Mesendoderm (in vitro differentiated cells): ENCODE measurements around the gene TMEM132C.

Experiments
- DNase-seq: peaks from one replicate; pipeline ENCODE4 v3.0.0; 2013
- H2AK5ac ChIP-seq: 2 replicates; pipeline ENCODE4 v1.6.1; 2013; ENCODE audit warnings: low read length, inconsistent platforms
- H2BK120ac ChIP-seq: 2 replicates; pipeline ENCODE4 v1.6.1; 2013; ENCODE audit warnings: low read depth, mild to moderate bottlenecking, low read length, moderate library complexity, mixed read lengths
- H2BK15ac ChIP-seq: replicated peaks from 2 replicates; pipeline ENCODE4 v1.6.1; 2013; ENCODE audit warnings: low read depth, mild to moderate bottlenecking, moderate library complexity
- H2BK5ac ChIP-seq: 2 replicates; pipeline ENCODE4 v1.6.1; 2013; ENCODE audit warnings: low read length, inconsistent platforms
- H3K18ac ChIP-seq: 2 replicates; pipeline ENCODE4 v1.6.1; 2013; ENCODE audit warnings: mild to moderate bottlenecking, low read length, mixed read lengths
- H3K23ac ChIP-seq: one replicate; pipeline ENCODE4 v1.6.1; 2013; ENCODE audit warnings: low read length
- H3K27ac ChIP-seq: 2 replicates; pipeline ENCODE4 v1.5.1; 2013; ENCODE audit warnings: low read depth, mild to moderate bottlenecking, inconsistent platforms, low read length, moderate library complexity
- H3K27me3 ChIP-seq: 2 replicates; pipeline ENCODE4 v1.6.1; 2013; ENCODE audit warnings: low read length, control low read depth, mild to moderate bottlenecking, inconsistent platforms; ENCODE audit not compliant: insufficient read depth, poor library complexity
- H3K36me3 ChIP-seq: 2 replicates; pipeline ENCODE4 v1.6.1; 2013; ENCODE audit warnings: low read length, inconsistent platforms; ENCODE audit not compliant: control insufficient read depth, insufficient read depth
- H3K4ac ChIP-seq: one replicate; pipeline ENCODE4 v1.6.1; 2013; ENCODE audit warnings: low read depth, mild to moderate bottlenecking, low read length, moderate library complexity
- H3K4me1 ChIP-seq: 2 replicates; pipeline ENCODE4 v1.6.1; 2013; ENCODE audit warnings: low read depth, low read length, inconsistent platforms; ENCODE audit not compliant: control insufficient read depth
- H3K4me2 ChIP-seq: 2 replicates; pipeline ENCODE4 v1.6.1; 2013; ENCODE audit warnings: low read length
- H3K4me3 ChIP-seq: 2 replicates; pipeline ENCODE4 v1.5.1; 2013; ENCODE audit warnings: mild to moderate bottlenecking, low read length
- H3K56ac ChIP-seq: one replicate; pipeline ENCODE4 v1.6.1; 2013; ENCODE audit warnings: low read length
- H3K79me1 ChIP-seq: 2 replicates; pipeline ENCODE4 v1.6.1; 2013; ENCODE audit warnings: low read length, inconsistent platforms
- H3K79me2 ChIP-seq: 2 replicates; pipeline ENCODE4 v1.6.1; 2013; ENCODE audit warnings: mild to moderate bottlenecking, low read length; ENCODE audit not compliant: control insufficient read depth, insufficient read depth
- H3K9ac ChIP-seq: 2 replicates; pipeline ENCODE4 v1.6.1; 2013; ENCODE audit warnings: low read length, inconsistent platforms
- H4K5ac ChIP-seq: one replicate; pipeline ENCODE4 v1.6.1; 2013; ENCODE audit warnings: low read length
- H4K8ac ChIP-seq: one replicate; pipeline ENCODE4 v1.6.1; 2013; ENCODE audit warnings: low read depth, mild to moderate bottlenecking, control low read depth, low read length, moderate library complexity
- WGBS: extraction: QIAGEN DNeasy Blood & Tissue Kit; methylation state at CpG from one replicate; pipeline ENCODE4 v1.1.7; 2013; ENCODE audit warnings: low lambda C conversion rate, missing lambda C conversion rate; ENCODE audit not compliant: insufficient coverage; ENCODE audit errors: extremely low coverage; 5-methylcytosine and 5-hydroxymethylcytosine counted together

The TMEM132C gene

DNA sequence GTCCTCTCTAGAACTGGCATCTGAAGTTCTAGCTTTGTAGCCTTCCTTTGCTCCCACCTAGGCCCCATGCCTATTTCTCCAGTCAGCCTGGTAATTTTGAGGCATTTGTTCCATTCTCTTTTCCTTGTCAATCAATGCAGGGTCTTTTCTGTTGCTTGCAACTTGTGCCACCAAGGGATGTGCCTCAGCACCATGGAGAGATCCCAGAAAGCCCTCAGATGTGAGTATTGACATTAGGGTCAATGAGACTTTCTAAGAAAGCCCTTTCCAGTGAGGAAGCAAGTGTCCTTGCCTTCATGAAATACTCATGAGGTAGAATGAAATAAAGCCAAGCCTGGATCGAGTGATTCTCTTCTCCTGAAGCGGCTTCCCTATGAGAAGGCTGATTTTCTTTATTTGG is 342.9 kb downstream of the TMEM132C start:
- H3K4me3 ChIP-seq = no peak overlapping the region
- peak; percentile 55 for DNase-seq
- no peak overlapping the region for H2BK120ac ChIP-seq
- H2BK5ac ChIP-seq = no peak overlapping the region
- WGBS = no CpG with 5 or more reads among the region's 2 CpGs
- H3K27me3 ChIP-seq = no peaks in the 10 kb centered on the region
- H3K27ac ChIP-seq = no peak overlapping the region
- no peak overlapping the region for H3K4me2 ChIP-seq
- no peaks in the 10 kb centered on the region for H3K79me1 ChIP-seq
- H3K9ac ChIP-seq = no peak overlapping the region
- H3K36me3 ChIP-seq = no peaks in the 10 kb centered on the region
- H3K4me1 ChIP-seq = peaks cover 6% of the 10 kb centered on the region
- no peak overlapping the region for H3K56ac ChIP-seq
- H4K8ac ChIP-seq = no peak overlapping the region
- no peak overlapping the region for H3K23ac ChIP-seq
- H3K4ac ChIP-seq = no peak overlapping the region
- no peak overlapping the region for H4K5ac ChIP-seq
- H3K79me2 ChIP-seq = no peaks in the 10 kb centered on the region
- H3K18ac ChIP-seq = no peak overlapping the region
- H2BK15ac ChIP-seq = no peak overlapping the region
- H2AK5ac ChIP-seq = no peak overlapping the region

DNA sequence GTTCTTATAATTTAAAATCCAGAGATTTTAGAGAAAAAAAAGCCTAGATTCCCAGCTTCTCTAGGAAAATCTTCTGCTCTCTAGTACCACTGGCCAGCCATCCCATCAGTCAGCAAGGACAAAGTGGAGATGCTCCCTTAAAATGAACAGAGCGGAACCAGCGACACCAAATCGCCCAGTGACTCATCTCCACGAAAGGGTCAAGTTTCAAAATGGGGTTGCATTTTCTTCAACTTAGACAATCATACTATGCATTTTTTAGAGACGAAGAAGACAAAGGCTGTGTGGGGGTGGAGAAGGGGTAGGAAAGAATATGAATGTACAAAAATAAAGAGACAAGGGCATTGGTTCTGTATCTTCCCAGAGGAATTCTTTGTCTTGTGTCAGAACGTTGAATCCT is 344.8 kb downstream of the TMEM132C start:
- H3K18ac ChIP-seq = no peak overlapping the region
- H3K4me1 ChIP-seq = no peaks in the 10 kb centered on the region
- H4K8ac ChIP-seq = no peak overlapping the region
- no peaks in the 10 kb centered on the region for H3K79me1 ChIP-seq
- H2BK120ac ChIP-seq = no peak overlapping the region
- H3K27me3 ChIP-seq = no peaks in the 10 kb centered on the region
- no peak overlapping the region for H3K27ac ChIP-seq
- H3K36me3 ChIP-seq = no peaks in the 10 kb centered on the region
- H2BK5ac ChIP-seq = no peak overlapping the region
- H3K56ac ChIP-seq = no peak overlapping the region
- H3K4ac ChIP-seq = no peak overlapping the region
- no peak overlapping the region for H4K5ac ChIP-seq
- no peaks in the 10 kb centered on the region for H3K79me2 ChIP-seq
- no peak overlapping the region for H3K9ac ChIP-seq
- no peak for DNase-seq
- H3K4me2 ChIP-seq = no peak overlapping the region
- H3K23ac ChIP-seq = no peak overlapping the region
- no CpG with 5 or more reads among the region's 6 CpGs for WGBS
- H2BK15ac ChIP-seq = no peak overlapping the region
- no peak overlapping the region for H3K4me3 ChIP-seq
- no peak overlapping the region for H2AK5ac ChIP-seq

DNA sequence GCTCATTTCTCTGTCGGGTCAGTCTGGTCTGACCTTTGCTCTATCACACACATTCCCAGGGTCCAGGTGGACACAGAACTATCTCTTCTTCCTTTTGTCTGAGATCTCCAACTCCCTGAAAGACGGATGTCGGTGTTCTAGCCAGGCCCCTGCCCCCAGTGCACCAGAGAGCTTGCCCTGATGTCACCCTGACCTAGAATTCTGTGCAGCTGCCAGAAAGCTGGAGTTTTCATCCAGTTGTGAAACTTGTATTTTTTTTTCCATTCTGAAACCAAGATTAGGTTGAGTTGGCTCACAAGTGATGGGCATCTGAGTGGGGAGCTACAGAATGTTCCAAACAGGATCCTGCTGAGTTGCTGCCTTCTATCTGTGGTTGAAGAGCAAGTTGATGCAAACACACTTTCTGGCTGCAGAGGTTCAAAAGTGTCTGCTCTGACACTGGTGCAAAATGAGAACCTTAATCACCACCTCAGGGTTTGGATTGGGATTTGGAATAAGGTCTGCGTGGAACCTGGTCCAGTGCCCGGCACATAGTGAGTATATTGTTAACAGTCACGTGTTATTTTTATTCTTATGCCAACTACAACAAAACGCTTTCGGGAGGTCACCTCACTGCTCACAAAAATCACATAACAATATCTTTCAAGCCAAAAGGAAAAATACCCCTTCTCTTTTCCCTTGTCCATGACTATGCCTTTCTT is 345.3 kb downstream of the TMEM132C start:
- H3K23ac ChIP-seq = no peak overlapping the region
- no peaks in the 10 kb centered on the region for H3K36me3 ChIP-seq
- no peak overlapping the region for H2BK120ac ChIP-seq
- no peaks in the 10 kb centered on the region for H3K79me2 ChIP-seq
- no peak overlapping the region for H4K8ac ChIP-seq
- H2AK5ac ChIP-seq = no peak overlapping the region
- H3K79me1 ChIP-seq = no peaks in the 10 kb centered on the region
- DNase-seq = no peak
- H2BK15ac ChIP-seq = no peak overlapping the region
- no peak overlapping the region for H3K9ac ChIP-seq
- no peaks in the 10 kb centered on the region for H3K4me1 ChIP-seq
- no peak overlapping the region for H4K5ac ChIP-seq
- no peak overlapping the region for H3K56ac ChIP-seq
- H3K4me2 ChIP-seq = no peak overlapping the region
- H3K4me3 ChIP-seq = no peak overlapping the region
- no peak overlapping the region for H3K27ac ChIP-seq
- WGBS = no CpG with 5 or more reads among the region's 8 CpGs
- H2BK5ac ChIP-seq = no peak overlapping the region
- H3K27me3 ChIP-seq = no peaks in the 10 kb centered on the region
- H3K4ac ChIP-seq = no peak overlapping the region
- no peak overlapping the region for H3K18ac ChIP-seq

DNA sequence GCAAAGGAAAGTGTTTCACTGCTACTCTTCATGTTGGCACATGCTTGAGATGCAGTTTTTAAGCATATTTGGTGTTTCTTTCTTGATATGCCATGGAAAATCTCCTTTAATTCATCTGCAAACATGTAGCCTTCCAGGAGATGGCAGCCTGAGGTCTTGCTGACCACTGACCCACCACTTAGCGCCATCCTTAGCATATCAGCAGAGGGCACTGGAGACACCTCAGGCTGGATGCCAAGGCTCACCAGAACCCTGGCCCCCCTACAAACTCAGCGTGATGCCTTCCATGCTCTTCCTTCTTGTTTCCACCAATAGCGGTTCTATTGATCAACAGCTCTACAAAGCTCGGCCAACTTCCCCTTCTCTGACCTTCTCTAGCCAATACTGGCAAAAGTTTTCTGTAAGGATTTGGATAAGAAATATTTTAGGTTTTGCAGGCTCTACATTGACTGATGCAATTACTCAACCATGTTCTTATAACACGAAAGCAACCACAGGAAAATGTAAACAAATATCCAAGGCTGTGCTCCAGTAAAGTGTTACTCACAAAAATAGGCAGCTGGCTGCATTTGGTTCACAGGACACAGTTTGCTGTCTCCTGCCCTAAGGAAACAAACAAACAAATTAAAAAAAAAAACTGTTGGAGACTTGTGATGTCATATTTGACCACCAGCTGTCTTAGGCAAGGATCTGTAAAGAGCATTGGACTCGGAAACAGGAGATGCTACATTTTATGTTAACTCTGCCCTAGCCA is 347.0 kb downstream of the TMEM132C start:
- Histone ChIP-seq H4K5ac (no peak overlapping the region), H3K4me3 (no peak overlapping the region), H3K9ac (no peak overlapping the region), H3K4ac (no peak overlapping the region), H3K4me1 (no peaks in the 10 kb centered on the region), H3K27ac (no peak overlapping the region), H3K79me2 (no peaks in the 10 kb centered on the region), H3K4me2 (no peak overlapping the region), H4K8ac (no peak overlapping the region), H2AK5ac (no peak overlapping the region), H3K23ac (no peak overlapping the region), H2BK5ac (no peak overlapping the region), H3K18ac (no peak overlapping the region), H2BK120ac (no peak overlapping the region), H2BK15ac (no peak overlapping the region), H3K79me1 (no peaks in the 10 kb centered on the region), H3K36me3 (no peaks in the 10 kb centered on the region), H3K27me3 (no peaks in the 10 kb centered on the region), H3K56ac (no peak overlapping the region)
- DNase-seq = peak; percentile 58
- no CpG with 5 or more reads among the region's 6 CpGs for WGBS

DNA sequence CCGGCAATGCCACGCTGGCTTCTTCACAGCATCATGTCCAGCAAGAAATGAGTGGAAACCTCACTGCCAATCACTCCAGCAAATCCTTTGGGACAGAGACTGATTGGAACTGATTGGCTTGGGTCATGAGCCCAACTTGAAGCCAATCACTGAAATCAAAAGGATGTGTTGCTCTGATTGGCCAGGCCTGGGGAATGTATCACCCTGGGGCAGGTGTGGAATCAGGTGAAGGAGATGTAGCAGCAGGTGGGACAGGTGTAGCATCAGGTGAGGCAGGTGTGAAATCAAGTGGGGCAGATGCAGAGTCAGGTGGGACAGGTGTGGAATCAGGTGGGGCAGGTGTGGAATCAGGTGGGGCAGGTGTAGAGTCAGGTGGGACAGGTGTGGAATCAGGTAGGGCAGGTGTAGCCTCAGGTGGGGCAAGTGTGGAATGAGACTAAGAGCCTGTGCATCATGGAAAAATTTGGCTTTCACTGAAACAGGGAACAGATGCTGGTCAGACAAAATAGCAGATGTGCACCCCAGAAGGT is 350.4 kb downstream of the TMEM132C start:
- DNase-seq = no peak
- no peak overlapping the region for H2BK5ac ChIP-seq
- H3K9ac ChIP-seq = no peak overlapping the region
- no peak overlapping the region for H4K5ac ChIP-seq
- H2BK120ac ChIP-seq = no peak overlapping the region
- H3K4me2 ChIP-seq = no peak overlapping the region
- WGBS = no CpG with 5 or more reads among the region's 2 CpGs
- H4K8ac ChIP-seq = no peak overlapping the region
- no peak overlapping the region for H3K18ac ChIP-seq
- no peak overlapping the region for H3K4me3 ChIP-seq
- no peak overlapping the region for H3K56ac ChIP-seq
- no peaks in the 10 kb centered on the region for H3K79me1 ChIP-seq
- no peaks in the 10 kb centered on the region for H3K36me3 ChIP-seq
- H3K4me1 ChIP-seq = no peaks in the 10 kb centered on the region
- no peak overlapping the region for H3K27ac ChIP-seq
- H3K4ac ChIP-seq = no peak overlapping the region
- H3K79me2 ChIP-seq = no peaks in the 10 kb centered on the region
- no peak overlapping the region for H3K23ac ChIP-seq
- no peak overlapping the region for H2AK5ac ChIP-seq
- H3K27me3 ChIP-seq = no peaks in the 10 kb centered on the region
- H2BK15ac ChIP-seq = no peak overlapping the region
